HG03520 (cell line): Measurements from ENCODE around the gene PDE8B.

Experiments used
- ATAC-seq: cut with Tn5 transposase; IDR thresholded peaks from one replicate; pipeline ENCODE4 v1.9.1; 2021; ENCODE audit warnings: mild to moderate bottlenecking, moderate library complexity; ENCODE audit not compliant: unreplicated experiment

The PDE8B gene

DNA sequence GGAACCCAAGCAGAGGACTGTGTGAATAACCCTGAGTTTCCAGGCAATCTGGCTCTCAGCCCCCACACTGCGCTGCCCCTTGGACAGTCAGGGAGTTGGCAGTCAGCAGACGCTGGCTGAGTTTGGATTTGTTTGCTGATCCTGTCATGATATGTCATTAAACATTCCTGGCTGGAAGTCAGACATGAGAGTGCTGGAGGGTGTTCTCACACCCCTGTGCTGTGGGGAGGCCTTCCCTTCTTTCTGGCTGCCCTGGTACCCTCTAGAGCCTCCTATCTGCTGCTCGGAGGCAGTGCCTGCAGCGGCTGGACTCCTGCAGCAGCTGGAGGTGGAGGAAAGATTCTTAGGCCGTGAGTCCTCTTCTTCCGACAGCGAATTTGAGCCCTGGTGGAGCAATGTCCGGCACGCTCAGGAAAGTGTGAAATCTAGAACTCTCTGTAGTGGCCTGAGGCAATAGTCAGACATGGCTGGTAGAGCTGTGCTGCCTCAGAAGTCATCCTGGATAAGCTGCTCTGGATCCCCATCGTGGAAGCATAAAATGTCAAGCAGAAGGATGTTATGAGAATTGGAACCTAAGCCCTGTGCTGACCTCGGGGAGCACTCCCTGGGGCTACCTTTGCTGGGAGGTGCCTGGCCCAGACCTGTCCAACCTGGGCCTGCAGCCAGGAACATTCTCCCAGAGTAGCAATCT lies 72.0 kb downstream of the PDE8B start:
- ATAC-seq, result no peak

GRCh38 chr5:77285251-77285841 lies 74.9 kb downstream of the PDE8B start:
- no peak for ATAC-seq

DNA sequence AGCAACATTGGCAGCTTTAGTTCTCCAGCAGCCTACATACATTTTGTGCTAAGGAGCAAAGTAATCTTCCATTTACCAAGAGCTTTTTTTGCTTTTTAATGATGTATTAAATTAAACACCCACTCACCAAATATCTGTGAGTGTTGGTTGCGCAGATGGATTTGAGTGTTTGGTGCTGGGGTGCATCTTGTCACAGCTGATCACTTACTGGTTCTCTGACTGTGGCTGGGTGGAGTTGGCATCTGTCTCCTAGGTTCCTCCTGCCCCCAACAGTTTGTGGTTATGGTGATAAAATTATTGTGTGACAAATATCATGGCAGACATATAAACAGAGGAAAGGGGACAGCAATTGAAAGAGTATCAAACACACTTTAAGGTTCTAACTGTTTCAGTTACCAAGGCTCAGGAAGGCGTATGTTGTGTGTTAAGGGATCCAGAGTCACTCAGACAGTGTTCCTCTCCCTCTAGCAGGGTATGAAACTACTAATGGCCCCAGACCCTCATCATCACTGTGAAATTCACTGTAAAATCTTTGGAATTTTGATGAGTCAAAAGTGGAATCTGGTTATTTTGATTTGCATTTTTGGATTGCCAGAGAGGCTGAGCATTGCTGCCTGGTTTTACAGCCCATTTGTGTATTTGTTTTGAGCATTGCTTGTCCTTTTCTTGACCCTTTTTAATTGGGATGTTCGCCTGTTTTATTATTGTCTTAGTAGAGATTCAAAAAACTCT lies 81.7 kb downstream of the PDE8B start:
- ATAC-seq, result no peak

GRCh38 chr5:77294185-77294584 lies 83.7 kb downstream of the PDE8B start:
- ATAC-seq, result no peak

DNA sequence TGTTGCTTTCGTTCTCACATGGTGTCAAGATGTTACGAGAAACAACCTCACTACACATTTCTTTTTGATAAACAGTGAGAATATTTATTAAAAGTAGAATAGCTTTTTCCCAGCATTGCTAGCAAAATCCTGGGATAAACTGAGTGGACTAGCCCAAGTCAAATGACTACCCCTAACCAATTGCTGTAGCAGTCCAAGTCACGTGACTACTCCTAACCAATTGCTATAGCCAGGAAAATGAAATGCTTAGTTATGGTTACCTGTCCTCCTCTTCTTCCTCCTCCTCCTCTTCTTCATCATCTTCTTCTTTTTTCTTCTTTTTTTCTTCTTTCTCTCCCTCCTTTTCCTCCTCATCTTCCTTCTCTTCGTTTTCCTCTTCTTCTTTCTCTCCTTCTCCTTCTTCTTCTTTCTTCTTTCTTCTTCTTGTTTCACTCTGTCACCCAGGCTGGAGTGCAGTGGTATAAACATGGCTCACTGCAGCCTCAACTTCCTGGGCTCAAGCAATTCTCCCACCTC lies 85.4 kb downstream of the PDE8B start:
- no peak for ATAC-seq

DNA sequence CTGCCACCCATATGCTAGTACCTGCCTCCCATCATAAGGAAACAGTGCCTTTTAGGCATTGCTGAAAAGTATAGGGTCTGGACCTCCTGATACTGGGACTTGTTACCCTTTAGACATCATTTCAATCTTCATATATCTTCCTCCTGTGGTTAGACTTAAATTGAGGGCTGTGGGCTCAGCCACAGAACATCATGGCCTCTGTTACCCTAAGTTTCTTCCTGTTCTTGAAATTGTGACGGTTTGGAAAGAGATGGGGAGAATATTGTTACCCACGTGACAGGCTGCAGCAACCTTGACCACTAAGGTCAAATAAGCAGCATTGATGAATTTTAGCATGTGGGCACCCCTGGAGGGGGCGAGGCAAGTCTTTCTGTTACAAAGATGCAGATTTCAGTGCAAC lies 87.7 kb downstream of the PDE8B start:
- no peak for ATAC-seq

- ATAC-seq, result no peak
Observed at GRCh38 chr5:77300451-77300850, 90.0 kb downstream of the PDE8B start.

- no peak for ATAC-seq
Observed at GRCh38 chr5:77301447-77301883, 91.0 kb downstream of the PDE8B start.

DNA sequence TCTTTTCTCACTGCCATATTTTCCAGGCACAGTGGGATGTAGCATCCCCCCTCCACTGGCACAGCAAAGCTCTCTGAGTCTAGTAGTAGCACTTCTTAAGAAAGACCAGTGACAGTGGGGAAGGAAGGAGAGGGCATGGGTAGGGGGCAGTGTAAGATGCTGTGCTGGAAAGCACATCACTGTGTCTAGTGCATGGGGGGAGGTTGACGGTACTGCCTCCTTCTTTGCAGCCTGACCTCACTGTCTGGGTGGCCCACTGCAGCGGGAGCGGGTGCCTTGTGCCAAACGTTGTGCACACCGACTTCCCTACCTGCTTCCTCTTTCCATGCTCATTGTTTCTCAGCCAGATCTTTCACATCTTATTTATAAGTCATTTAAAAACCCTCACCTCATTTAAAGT lies 91.8 kb downstream of the PDE8B start:
- no peak for ATAC-seq

GRCh38 chr5:77302653-77303052 lies 92.2 kb downstream of the PDE8B start:
- ATAC-seq, result no peak

DNA sequence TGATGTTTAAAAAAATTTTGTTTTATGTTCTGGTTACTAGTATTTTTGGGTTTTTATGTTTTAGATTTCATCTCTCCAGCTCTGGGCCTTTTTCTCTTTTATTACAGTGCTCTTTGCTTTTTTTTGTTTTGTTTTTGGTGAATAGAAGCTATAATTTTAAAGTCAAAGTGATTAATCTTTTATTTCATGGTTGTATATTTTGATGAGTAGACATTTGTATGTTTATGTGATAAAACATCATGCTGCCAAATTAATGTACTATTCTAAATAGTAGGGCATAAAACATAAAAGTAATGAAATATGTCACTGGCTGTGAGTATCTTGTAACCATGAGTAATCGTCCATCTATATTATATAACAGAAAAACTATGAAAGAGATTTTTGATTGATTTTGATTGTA lies 93.9 kb downstream of the PDE8B start:
- ATAC-seq, result no peak

DNA sequence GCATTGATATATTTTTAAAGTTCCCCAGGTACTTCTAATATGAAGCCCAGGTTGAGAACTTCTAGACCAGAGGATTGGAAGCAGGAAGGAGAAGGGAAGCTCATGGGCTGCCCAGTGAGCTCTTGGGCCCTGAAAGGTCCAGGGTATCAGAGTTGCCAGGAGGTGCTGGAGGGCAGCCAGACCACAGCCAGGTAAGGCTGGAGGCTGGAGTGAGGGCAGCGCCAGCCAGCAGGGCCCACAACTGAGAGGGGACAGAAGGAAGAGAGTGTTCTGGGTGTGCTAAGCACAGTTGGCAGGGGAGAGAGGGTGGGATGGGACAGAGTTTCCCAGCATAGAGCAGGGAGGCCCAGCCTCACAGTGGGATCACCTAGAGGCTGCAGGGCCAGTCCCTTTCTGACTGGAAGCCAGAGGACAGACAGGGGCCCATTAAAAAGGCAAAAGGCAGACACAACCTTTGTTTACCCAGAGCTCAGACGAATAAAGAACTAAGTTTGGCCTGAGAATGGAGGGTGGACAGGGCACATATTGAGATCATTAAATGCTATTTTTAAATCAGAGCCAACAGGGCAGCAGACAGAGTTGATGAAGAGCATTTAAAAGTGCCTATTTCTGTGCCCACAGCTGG lies 94.9 kb downstream of the PDE8B start:
- ATAC-seq, result no peak

DNA sequence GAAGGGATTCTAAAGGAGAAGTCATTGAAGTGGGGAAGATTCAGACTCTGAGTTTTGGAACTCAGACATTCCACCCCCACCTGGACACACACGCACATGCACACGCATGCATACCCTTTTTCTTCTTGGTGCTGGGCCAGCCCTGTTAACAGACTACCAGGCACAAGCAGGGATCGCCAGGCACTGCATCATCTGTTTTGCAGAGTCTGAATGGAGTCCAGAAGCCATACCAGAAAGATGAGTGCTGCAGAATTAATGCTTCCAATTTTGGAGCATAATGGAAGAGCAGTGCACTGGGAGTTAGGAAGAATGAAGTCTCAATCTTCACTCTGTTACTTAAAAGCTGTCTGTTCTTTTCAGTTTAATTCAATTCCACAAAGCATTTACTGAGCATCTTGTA lies 95.5 kb downstream of the PDE8B start:
- ATAC-seq, result no peak

DNA sequence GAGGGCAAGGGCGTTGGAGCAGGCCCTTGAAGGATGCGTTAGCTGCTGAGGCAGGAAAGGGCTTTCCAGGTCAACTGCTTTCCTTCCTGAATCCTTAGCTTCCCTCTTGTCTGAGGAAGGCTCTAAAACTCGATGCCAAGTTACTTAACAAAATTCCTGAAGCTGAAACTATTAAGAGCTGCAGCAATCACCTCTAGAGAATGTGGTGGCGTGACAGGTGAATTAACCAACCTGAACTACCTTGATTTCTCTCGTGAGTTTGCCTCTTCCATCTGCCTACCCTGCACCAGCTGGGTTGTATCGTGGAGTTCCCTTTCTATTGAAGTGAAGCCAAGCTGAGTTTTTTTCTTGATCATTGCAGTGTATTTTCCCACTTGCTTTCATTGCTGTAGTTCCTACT lies 96.1 kb downstream of the PDE8B start:
- ATAC-seq, result no peak

GRCh38 chr5:77308154-77308960 lies 97.9 kb downstream of the PDE8B start:
- no peak for ATAC-seq

GRCh38 chr5:77309140-77309539 lies 98.7 kb downstream of the PDE8B start:
- no peak for ATAC-seq

DNA sequence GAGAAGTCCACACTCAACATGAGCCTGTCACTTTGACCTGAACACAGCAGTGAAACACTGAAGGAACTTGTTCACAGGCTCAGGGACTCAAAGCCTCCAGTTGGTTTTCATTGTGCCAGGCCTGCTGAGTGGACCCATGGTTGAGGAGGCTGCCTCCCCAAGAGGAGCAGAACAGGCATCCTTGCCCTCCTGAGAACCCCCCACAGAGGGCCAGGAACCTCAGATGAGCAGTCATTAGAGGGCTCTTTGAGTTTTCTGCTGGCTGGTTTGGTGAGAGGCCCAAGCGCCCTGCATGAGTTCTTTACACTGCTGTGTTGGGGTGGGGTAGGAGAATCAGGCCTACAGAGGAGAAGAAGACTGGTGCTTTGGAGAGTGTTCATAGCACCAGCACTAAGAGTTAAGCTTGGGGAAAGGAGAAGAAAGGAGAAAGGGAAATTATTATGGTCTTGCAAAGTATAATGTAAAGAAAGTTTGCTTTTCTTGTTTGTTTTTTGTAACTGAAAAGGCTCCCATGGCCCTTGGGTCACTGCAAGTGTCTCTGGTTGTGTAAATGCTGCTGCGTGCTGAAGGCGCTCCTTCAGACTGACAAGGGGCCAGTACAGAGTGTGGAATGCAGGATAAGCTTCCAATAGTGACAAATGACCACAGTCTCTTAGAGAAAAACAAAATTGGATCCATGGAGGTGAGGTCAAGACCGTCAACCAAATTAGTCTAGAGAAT lies 100.2 kb downstream of the PDE8B start:
- ATAC-seq, result no peak

DNA sequence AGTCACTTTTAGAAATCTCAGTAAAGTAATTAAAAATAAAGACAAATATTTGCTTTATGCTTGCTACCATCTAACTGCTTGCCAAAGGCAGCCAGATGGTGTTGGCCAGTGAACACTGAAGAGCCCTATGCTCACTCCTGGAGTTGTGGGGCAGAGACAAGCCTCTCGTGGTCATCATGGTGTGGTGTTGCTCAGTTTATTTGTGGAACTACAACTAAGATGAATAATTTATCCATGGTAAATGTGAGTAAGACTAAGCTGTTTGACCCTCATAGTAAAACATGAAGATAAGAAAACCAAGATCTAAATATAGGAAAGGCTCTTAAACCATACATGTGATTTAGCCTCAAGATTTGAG lies 100.7 kb downstream of the PDE8B start:
- ATAC-seq, result no peak

DNA sequence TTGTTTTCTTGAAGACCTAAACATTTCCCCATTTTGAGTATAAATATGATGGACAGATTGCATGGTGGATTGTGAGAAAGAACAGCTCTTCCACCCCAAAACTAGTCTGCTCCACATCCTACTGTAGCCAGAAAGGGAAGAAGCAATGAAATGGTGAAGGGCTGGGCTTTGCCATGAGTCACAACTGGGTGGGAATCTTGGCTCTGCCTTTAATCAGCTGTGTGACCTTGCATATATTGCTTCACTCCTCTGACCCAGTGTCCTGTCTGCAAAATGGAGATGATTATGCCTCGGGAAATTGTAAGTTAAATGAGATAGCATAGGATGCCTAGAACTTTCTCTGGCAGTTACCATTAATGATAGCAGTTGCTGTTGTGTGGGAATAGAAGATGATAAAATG lies 101.9 kb downstream of the PDE8B start:
- ATAC-seq, result no peak
